Body of pancreas (tissue), 4 donors: ENCODE results near the gene KRT72.

ENCODE experiments used
- POLR2A ChIP-seq, 3 donors: fragments of 450-650 bp; IDR thresholded peaks; one replicate each; pipeline ENCODE4 v1.6.1; 2016; ENCODE audit warnings: antibody characterized with exemption in 3 of 3, mild to moderate bottlenecking in 2 of 3
- TF ChIP-seq, protein P1 (sequence below), 7 experiments: fragments of 450-650 bp in 4 of 7; fragments of 200-600 bp in 3 of 7; sonication (generic) in 3 of 7; IDR thresholded peaks; one replicate each; pipeline ENCODE4 v1.5.1; 2016 to 2019; ENCODE audit warnings: antibody characterized with exemption in 7 of 7

DNA sequence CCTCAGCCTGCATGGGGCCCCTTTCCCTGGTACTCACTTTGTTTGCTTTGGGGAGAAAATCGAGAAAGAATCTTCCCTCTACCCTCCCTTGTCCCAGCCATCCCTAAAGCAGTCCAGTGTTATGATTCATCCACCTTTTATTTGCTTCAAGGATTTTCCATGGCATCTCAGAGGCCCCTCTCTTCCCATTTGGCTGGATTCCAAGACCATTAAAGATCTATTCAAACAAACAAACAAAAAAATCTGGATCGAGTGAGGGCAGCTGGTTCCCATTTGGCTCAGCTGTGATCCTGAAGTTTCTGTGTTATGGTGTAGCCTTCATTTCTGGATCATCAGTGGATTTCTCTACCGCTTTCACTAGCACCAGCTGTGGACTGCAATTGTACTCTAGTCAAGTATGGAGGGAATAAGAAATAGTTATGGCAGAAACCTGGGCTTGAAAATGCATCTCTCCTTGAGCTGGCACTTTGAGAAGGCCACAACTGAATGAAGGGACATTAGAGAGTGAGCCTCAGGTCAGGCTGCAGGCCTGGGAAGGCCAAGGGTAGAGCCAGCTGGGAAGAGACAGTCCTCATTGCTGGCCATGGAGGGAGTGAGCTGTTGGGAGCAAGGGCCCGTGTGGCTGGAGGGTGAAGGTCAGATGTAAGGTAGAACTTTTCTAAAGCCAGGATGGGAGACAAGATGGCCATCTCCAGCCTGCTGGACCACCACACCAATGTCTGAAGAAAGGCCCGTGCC is 62.0 kb downstream of the KRT72 start:
- TF ChIP-seq, protein P1, sequence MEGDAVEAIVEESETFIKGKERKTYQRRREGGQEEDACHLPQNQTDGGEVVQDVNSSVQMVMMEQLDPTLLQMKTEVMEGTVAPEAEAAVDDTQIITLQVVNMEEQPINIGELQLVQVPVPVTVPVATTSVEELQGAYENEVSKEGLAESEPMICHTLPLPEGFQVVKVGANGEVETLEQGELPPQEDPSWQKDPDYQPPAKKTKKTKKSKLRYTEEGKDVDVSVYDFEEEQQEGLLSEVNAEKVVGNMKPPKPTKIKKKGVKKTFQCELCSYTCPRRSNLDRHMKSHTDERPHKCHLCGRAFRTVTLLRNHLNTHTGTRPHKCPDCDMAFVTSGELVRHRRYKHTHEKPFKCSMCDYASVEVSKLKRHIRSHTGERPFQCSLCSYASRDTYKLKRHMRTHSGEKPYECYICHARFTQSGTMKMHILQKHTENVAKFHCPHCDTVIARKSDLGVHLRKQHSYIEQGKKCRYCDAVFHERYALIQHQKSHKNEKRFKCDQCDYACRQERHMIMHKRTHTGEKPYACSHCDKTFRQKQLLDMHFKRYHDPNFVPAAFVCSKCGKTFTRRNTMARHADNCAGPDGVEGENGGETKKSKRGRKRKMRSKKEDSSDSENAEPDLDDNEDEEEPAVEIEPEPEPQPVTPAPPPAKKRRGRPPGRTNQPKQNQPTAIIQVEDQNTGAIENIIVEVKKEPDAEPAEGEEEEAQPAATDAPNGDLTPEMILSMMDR (IDR thresholded peaks at IDR 0.05), result no peak
- TF ChIP-seq POLR2A (IDR thresholded peaks at IDR 0.05), result no peak
